OCI-LY1 (cell line): ENCODE results near the gene ATP13A2.

Source experiments
- H2AFZ ChIP-seq: fragments of 200-600 bp; sonication (generic), shearing (Covaris generic); 2 replicates; pipeline ENCODE4 v1.6.0; 2014; ENCODE audit warnings: antibody characterized with exemption, mild to moderate bottlenecking, low read length
- H3F3A ChIP-seq: fragments of 200-600 bp; sonication (generic), shearing (Covaris generic); 2 replicates; pipeline ENCODE4 v1.6.0; 2014; ENCODE audit warnings: mild to moderate bottlenecking, antibody characterized with exemption, low read length, moderate library complexity; ENCODE audit not compliant: insufficient read depth
- H3K27ac ChIP-seq: fragments of 200-600 bp; sonication (generic); 2 replicates; pipeline ENCODE4 v1.5.1; 2014; ENCODE audit warnings: low read length, mixed run types, mild to moderate bottlenecking, low read depth; ENCODE audit not compliant: poor library complexity, severe bottlenecking
- H3K27me3 ChIP-seq: fragments of 200-600 bp; sonication (generic); 2 replicates; pipeline ENCODE4 v1.6.0; 2014; ENCODE audit warnings: antibody characterized with exemption, mild to moderate bottlenecking, low read length, moderate library complexity; ENCODE audit not compliant: insufficient read depth
- H3K36me3 ChIP-seq: fragments of 200-600 bp; sonication (generic); 2 replicates; pipeline ENCODE4 v1.6.1; 2014; ENCODE audit warnings: mild to moderate bottlenecking, antibody characterized with exemption, low read length, moderate library complexity, mixed read lengths; ENCODE audit not compliant: insufficient read depth
- H3K4me1 ChIP-seq: fragments of 200-600 bp; sonication (generic); 2 replicates; pipeline ENCODE4 v1.5.1; 2014; ENCODE audit warnings: mild to moderate bottlenecking, low read length, moderate library complexity; ENCODE audit not compliant: insufficient read depth, severe bottlenecking
- H3K4me2 ChIP-seq: fragments of 200-600 bp; sonication (generic), shearing (Covaris generic); 2 replicates; pipeline ENCODE4 v1.6.1; 2014; ENCODE audit warnings: low read length
- H3K4me3 ChIP-seq: fragments of 200-600 bp; sonication (generic); 2 replicates; pipeline ENCODE4 v1.5.1; 2014; ENCODE audit warnings: low read length, low read depth, mild to moderate bottlenecking, mixed read lengths; ENCODE audit not compliant: poor library complexity, severe bottlenecking
- H3K79me2 ChIP-seq: fragments of 200-600 bp; shearing (Covaris generic); 2 replicates; pipeline ENCODE4 v1.6.1; 2016; ENCODE audit warnings: mixed run types, low read length, mixed read lengths; ENCODE audit not compliant: insufficient read depth
- H3K9ac ChIP-seq: fragments of 200-600 bp; sonication (generic), shearing (Covaris generic); 2 replicates; pipeline ENCODE4 v1.6.1; 2014; ENCODE audit warnings: mild to moderate bottlenecking, low read length, mixed read lengths
- H3K9me2 ChIP-seq: fragments of 200-600 bp; sonication (generic), shearing (Covaris generic); 2 replicates; pipeline ENCODE4 v1.6.1; 2014; ENCODE audit warnings: low read depth, mild to moderate bottlenecking, low read length, mixed read lengths
- H3K9me3 ChIP-seq: fragments of 200-600 bp; shearing (Covaris generic); 2 replicates; pipeline ENCODE4 v1.6.1; 2014; ENCODE audit warnings: low read length, mixed read lengths
- H4K20me1 ChIP-seq: fragments of 200-600 bp; sonication (generic), shearing (Covaris generic); 2 replicates; pipeline ENCODE4 v1.6.0; 2016; ENCODE audit warnings: mild to moderate bottlenecking, low read length; ENCODE audit not compliant: insufficient read depth
- CTCF ChIP-seq: fragments of 200-600 bp; sonication (generic), shearing (Covaris generic); IDR thresholded peaks from 2 replicates; pipeline ENCODE4 v1.5.1; 2017; ENCODE audit warnings: mild to moderate bottlenecking, antibody characterized with exemption, low read length, moderate library complexity, mixed read lengths
- EZH2 ChIP-seq: fragments of 200-600 bp; sonication (generic), shearing (Covaris generic); IDR thresholded peaks from 2 replicates; pipeline ENCODE4 v1.8.0; 2017; ENCODE audit warnings: borderline replicate concordance, mixed run types, mild to moderate bottlenecking, antibody characterized with exemption, low read length, moderate library complexity, mixed read lengths

Gene ATP13A2

GRCh38 chr1:16969651-16970050 lies 42.1 kb downstream of the ATP13A2 start:
- no peaks in the 10 kb centered on the region for H3K9me3 ChIP-seq
- no peaks in the 10 kb centered on the region for H3K79me2 ChIP-seq
- no peak overlapping the region for H3K9ac ChIP-seq
- H3K4me3 ChIP-seq, result no peak overlapping the region
- no peak overlapping the region for H2AFZ ChIP-seq
- TF ChIP-seq EZH2 (no peak), CTCF (no peak)
- no peak overlapping the region for H3K27ac ChIP-seq
- no peaks in the 10 kb centered on the region for H4K20me1 ChIP-seq
- H3K27me3 ChIP-seq, result no peaks in the 10 kb centered on the region
- no peaks in the 10 kb centered on the region for H3K4me1 ChIP-seq
- H3F3A ChIP-seq, result no peaks in the 10 kb centered on the region
- H3K4me2 ChIP-seq, result no peak overlapping the region
- no peaks in the 10 kb centered on the region for H3K36me3 ChIP-seq
- no peaks in the 10 kb centered on the region for H3K9me2 ChIP-seq

- no peaks in the 10 kb centered on the region for H3K9me3 ChIP-seq
- H3K27ac ChIP-seq, result no peak overlapping the region
- no peaks in the 10 kb centered on the region for H3K4me1 ChIP-seq
- H4K20me1 ChIP-seq, result no peaks in the 10 kb centered on the region
- TF ChIP-seq CTCF (no peak), EZH2 (no peak)
- H3K79me2 ChIP-seq, result no peaks in the 10 kb centered on the region
- no peaks in the 10 kb centered on the region for H3K27me3 ChIP-seq
- H3K9me2 ChIP-seq, result no peaks in the 10 kb centered on the region
- no peak overlapping the region for H3K4me3 ChIP-seq
- no peak overlapping the region for H3K9ac ChIP-seq
- no peaks in the 10 kb centered on the region for H3K36me3 ChIP-seq
- no peaks in the 10 kb centered on the region for H3F3A ChIP-seq
- H3K4me2 ChIP-seq, result no peak overlapping the region
- no peak overlapping the region for H2AFZ ChIP-seq
Observed at GRCh38 chr1:16969057-16969611, 42.6 kb downstream of the ATP13A2 start.

GRCh38 chr1:16968372-16968771 lies 43.4 kb downstream of the ATP13A2 start:
- Histone ChIP-seq H2AFZ (no peak overlapping the region), H3K4me2 (no peak overlapping the region), H3K27me3 (no peaks in the 10 kb centered on the region), H4K20me1 (no peaks in the 10 kb centered on the region), H3K4me1 (no peaks in the 10 kb centered on the region), H3K79me2 (no peaks in the 10 kb centered on the region), H3K27ac (no peak overlapping the region), H3K9me3 (no peaks in the 10 kb centered on the region), H3K4me3 (no peak overlapping the region), H3K36me3 (no peaks in the 10 kb centered on the region), H3F3A (no peaks in the 10 kb centered on the region), H3K9me2 (no peaks in the 10 kb centered on the region), H3K9ac (no peak overlapping the region)
- TF ChIP-seq EZH2, result no peak
- no peak for TF ChIP-seq CTCF
